ENCODE results near the gene PCDHGB3.

- TF ChIP-seq POLR2A (IDR thresholded peaks at IDR 0.05; ENCODE audit: low read depth, low read length) (no peak), POLR2AphosphoS5 (IDR thresholded peaks at IDR 0.05; ENCODE audit: low read depth, low read length) (no peak)
Measured at GRCh38 chr5:141322261-141322660, 47.8 kb upstream of the PCDHGB3 start.

Data from GM12892 (cell line).